CD1c-positive myeloid dendritic cell (primary cell): ENCODE results near the gene GOLIM4.
"Not testable (repeated sequence)": the region's sequence is repeated elsewhere in the genome, so short reads cannot be mapped to it uniquely, and the experiment has no call there.

Experiments
- DNase-seq: peaks from one replicate; pipeline ENCODE4 v3.0.0-alpha.2; 2016; ENCODE audit errors: extremely low spot score

Gene GOLIM4

DNA sequence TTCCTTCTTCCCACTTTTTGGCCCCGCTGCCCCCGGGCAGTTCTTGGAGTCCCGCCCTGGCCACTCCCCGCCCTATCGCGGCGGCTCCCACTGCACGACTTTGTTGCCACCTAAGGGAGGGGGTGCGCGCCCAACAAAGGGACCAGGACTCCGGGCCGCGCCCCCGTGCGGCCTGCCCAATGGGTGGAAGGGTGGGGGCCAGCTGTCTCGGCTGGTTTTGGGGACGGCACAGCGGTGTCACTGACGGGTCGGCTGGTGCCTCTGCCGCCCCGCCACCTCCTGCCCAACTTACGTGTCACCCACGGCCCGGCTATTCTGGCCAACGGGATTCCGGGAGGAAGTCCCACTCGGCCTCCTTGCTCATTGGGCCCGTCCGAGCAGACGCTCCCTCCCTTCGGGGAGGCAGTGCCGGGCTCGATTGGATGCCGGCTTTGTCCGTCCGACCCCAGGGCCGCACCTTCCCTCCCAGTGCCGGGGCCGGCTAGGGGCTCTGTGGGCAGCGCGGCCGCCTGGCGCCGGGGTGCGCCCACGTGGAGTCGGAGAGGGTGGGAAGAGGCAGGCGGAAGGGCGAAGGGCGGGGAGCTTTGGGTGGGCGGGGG lies at the start of gene GOLIM4:
TSS of gene GOLIM4 (minus strand) at position 314 of the 599 bp plus-strand sequence. CDS start 639 bp downstream, outside the sequence.
- peak; percentile 97 for DNase-seq

- peak; percentile 63 for DNase-seq
Observed at GRCh38 chr3:168141405-168141998, 45.8 kb upstream of the GOLIM4 start.

GRCh38 chr3:168139947-168140346 lies 44.2 kb upstream of the GOLIM4 start:
- no peak for DNase-seq

DNA sequence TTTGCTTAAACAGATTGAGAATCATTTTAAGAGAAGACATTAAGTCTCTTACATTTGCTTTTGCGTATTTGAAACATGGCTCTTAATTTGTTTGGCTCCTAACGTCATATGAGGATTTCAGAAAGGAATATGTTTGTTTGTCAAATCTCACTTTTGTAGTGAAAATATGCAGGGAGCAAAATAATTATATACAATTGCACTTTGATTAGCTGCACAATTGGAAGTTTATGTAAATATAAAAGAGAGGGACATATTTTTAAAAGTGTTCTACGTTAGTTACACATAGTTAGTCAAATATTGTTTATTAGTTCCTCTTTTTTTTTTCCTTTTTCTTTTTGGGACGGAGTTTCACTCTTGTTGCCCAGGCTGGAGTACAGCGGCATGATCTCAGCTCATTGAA lies 42.7 kb upstream of the GOLIM4 start:
- no peak for DNase-seq

DNA sequence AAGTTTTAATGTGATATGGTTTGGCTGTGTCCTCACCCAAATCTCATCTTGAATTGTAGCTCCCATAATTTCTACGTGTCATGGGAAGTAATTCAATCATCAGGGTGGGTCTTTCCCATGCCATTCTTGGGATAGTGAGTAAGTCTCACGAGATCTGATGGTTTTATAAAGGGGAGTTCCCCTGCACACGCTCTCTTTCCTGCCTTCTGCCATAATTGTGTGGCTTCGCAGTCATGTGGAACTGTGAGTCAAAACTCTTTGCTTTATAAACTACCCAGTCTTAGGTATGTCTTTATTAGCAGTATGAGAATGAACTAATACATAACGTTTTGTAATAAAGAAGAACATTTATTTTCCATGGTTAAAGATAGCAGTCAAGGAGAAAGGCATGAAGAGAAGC lies 39.2 kb upstream of the GOLIM4 start:
- DNase-seq: no peak

DNA sequence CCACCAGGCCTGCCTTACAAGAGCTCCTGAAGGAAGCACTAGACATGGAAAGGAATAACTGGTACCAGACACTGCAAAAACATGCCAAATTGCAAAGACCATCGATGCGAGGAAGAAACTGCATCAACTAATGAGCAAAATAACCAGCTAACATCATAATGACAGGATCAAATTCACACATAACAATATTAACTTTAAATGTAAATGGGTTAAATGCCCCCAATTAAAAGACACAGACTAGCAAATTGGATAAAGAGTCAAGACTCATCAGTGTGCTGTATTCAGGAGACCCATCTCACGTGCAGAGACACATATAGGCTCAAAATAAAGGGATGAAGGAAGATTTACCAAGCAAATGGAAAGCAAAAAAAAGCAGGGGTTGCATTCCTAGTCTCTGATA lies 34.5 kb upstream of the GOLIM4 start:
- not testable (repeated sequence) for DNase-seq

GRCh38 chr3:168128463-168128862 lies 32.7 kb upstream of the GOLIM4 start:
- not testable (repeated sequence) for DNase-seq

GRCh38 chr3:168127466-168127865 lies 31.7 kb upstream of the GOLIM4 start:
- DNase-seq: no peak

DNA sequence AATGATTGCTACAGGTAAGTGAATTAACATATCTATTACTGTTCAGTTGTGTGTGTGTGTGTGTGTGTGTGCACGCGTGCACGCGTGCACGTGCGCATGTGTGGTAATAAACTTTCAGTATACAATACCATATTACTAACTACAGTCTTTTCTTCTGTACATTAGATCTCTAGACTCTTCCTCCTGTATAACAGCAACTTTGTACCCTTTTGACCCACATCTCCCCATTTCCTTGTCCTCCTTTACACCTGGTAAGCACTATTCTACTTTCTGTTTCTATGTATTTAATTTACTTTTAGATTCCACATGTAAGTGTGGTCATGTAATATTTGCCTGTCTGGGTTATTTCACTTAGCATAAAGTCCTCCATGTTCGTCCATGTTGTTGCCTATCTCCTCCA lies 29.1 kb upstream of the GOLIM4 start:
- DNase-seq: no peak

- peak; percentile 6 for DNase-seq
Observed at GRCh38 chr3:168124291-168124690, 28.6 kb upstream of the GOLIM4 start.

DNA sequence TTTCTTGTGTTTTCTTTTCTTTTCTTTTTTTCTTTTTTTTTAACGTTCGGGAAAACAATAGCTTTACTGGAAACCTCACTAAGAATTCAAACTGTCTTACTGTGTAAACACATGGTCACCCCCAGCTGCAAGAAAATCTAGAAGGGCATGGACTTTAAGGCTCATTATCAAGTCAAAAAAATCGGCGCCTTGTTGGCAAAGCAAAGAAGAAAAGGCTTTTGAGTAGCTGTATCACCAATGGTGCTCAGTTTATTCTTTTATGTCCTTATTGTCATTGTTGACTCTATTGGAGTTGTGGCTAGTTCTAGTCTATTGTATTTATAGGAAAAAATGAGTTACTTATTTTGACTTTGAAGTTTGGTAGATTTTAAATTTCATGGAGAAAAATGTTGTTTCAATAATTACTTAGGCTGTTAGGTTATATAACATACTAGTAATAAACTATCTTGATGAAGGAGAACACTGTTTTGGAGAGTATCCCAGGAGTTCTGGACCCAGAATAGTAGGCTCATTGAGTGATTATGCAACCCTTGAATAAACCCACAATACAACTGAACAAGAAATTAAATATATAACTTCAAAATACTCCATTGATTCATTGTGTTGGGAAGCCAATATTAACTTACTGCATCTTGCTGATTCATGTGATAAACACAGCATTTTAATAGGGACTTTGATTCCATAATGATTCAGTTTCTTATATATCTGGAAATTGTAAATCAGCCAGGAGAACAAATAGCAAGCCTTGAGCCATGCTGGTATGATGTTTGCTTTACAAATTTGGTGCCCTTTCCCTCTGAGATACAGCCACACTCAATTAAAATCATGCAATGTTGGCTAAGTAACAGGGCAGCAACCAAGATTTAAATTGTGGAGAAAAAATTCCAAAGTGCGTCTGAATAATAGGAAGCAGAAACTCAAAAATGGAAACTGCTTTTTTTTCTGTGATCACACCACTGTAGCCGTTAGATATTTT lies 27.8 kb upstream of the GOLIM4 start:
- DNase-seq: no peak

- DNase-seq: no peak
Observed at GRCh38 chr3:168121184-168122017, 25.7 kb upstream of the GOLIM4 start.

GRCh38 chr3:168117853-168118313 lies 22.2 kb upstream of the GOLIM4 start:
- no peak for DNase-seq

GRCh38 chr3:168117059-168117458 lies 21.3 kb upstream of the GOLIM4 start:
- DNase-seq: no peak

DNA sequence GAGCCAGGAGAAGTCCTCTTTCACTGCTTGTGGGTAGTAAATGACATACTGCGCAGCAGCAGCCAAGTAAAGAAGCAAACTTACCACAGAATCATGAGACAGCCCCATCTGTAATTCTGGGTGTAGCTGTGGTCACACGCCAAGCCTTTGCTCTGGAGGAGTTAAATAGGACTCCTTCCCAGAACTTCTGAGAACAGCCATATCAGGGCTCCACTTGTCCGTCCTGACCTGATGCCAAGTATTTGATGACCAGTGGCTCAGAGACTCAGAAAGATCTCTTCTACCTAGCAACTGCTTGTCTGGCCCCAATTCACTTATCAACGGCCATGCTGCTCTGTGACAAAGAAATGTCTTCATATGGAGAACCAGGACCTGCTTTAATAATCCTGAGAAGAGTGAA lies 20.6 kb upstream of the GOLIM4 start:
- DNase-seq: no peak

DNA sequence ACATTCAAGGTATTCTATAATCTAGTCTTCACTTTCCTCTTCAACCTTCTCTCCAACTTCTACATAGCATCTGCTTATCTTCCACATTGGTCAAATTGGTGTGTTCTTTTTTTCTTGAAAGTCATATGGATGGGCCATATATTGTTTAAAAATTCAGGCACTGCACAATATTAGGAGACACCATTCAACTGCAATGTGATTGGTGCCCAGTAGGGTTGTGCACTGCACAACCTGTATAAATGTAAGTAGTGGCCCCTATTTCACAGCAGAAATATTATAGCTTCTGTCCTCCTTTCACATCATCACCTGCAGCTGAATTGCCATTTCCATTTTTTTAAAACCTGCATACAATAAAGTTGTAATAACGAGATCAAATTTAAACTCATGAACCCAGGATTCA lies 18.1 kb upstream of the GOLIM4 start:
- no peak for DNase-seq

GRCh38 chr3:168112894-168113293 lies 17.2 kb upstream of the GOLIM4 start:
- no peak for DNase-seq

GRCh38 chr3:168104361-168104760 lies 8.6 kb upstream of the GOLIM4 start:
- no peak for DNase-seq

DNA sequence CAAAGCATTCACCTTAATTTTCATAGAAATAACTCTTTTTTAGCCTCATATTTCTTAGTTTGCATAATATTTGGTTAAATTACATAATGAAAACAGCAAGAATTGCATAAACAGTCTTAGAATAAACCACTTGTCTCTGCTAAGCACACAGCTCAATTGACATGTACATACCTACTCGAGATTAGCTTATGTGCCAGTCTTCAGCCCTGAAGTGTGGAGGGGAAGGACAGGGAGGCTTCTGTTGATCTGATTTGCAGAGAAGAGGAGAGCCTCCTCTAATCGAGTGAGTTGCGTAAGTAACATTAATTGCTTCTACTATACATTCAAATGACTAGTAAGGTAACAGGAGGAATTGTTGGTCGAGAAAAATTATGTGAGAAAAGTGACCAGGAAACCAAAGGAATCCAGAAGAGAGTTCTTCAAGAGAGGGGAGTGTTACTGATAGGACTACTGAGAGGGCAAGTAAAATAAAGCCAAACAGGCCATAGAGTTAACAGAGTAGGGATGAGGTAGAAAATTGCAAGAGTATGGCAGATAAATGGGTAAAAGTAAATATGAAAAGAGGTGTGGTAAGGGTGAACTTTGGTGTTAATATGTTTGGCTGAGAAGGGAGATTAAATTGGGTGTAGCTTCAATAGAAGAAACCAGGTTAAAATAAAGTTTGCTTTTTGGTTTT lies 7.1 kb upstream of the GOLIM4 start:
- no peak for DNase-seq

- DNase-seq: no peak
Observed at GRCh38 chr3:168100777-168101492, 5.2 kb upstream of the GOLIM4 start.
